ENCODE results near the gene C6orf120. TPM values are rescaled to one million over a fixed set of nuclear protein-coding genes. Genes with fewer than 3 reads are reported as not detected.

Gene C6orf120
- total and polyA plus RNA-seq, 2 of the 13 experiments (the other 11 are each of a cell fraction or from before 2014, with no cell fraction given) = 21.7 to 29.9 TPM

GRCh38 chr6:169722362-169723199 is 20.7 kb downstream of the C6orf120 start (continued):
- TF ChIP-seq CENPBD1 (CRISPR knock-in tag; IDR thresholded peaks at IDR 0.05; ENCODE audit: borderline replicate concordance, low read depth) (no peak), ZBTB10 (CRISPR knock-in tag; IDR thresholded peaks at IDR 0.05; ENCODE audit: borderline replicate concordance) (no peak), AHDC1 (CRISPR knock-in tag; IDR thresholded peaks at IDR 0.05; ENCODE audit: borderline replicate concordance) (no peak), NFAT5 (CRISPR knock-in tag; IDR thresholded peaks at IDR 0.05) (no peak), ZNF747 (CRISPR knock-in tag; IDR thresholded peaks at IDR 0.05; ENCODE audit: borderline replicate concordance) (no peak), FOXO1 (CRISPR knock-in tag; IDR thresholded peaks at IDR 0.05) (no peak), RFX5 (IDR thresholded peaks at IDR 0.05; ENCODE audit: low read depth, low read length) (no peak), HNRNPUL1 (IDR thresholded peaks at IDR 0.05; ENCODE audit: low read depth, low read length) (no peak), PAF1 (CRISPR knock-in tag; IDR thresholded peaks at IDR 0.05) (no peak), KDM6A (CRISPR knock-in tag; IDR thresholded peaks at IDR 0.05; ENCODE audit: low read depth) (no peak), TBL1XR1 (IDR thresholded peaks at IDR 0.05; ENCODE audit: borderline replicate concordance, low read length, partially characterized antibody) (no peak), ARNT (IDR thresholded peaks at IDR 0.05) (no peak), CREM (IDR thresholded peaks at IDR 0.05) (no peak), CREM (CRISPR knock-in tag; IDR thresholded peaks at IDR 0.05) (no peak), KDM4B (CRISPR knock-in tag; IDR thresholded peaks at IDR 0.05) (no peak)
